GM19238 (cell line): ENCODE measurements around the gene USP27X.
A peak's percentile ranks its signal among the peaks of the same experiment; 100 is the strongest.

Experiments
- DNase-seq: peaks from one replicate; pipeline ENCODE4 v3.0.0; 2011; ENCODE audit warnings: low spot score; ENCODE audit not compliant: insufficient read length

The USP27X gene

GRCh38 chrX:49878834-49879655 is at the start of gene USP27X:
Gene USP27X, plus strand, starts transcription at chrX:49879484. Its CDS starts 824 bp downstream, at chrX:49880308.
- peak; percentile 61 for DNase-seq

- peak; percentile 4 for DNase-seq
Measured at GRCh38 chrX:49838374-49838773, 40.9 kb upstream of the USP27X start.

GRCh38 chrX:49840679-49841078 is 38.6 kb upstream of the USP27X start:
- DNase-seq: peak; percentile 16

GRCh38 chrX:49842621-49843020 is 36.7 kb upstream of the USP27X start:
- no peak for DNase-seq

- DNase-seq: no peak
Measured at GRCh38 chrX:49844611-49845010, 34.7 kb upstream of the USP27X start.

GRCh38 chrX:49845701-49846403 is 33.4 kb upstream of the USP27X start:
- no peak for DNase-seq

GRCh38 chrX:49846522-49846921 is 32.8 kb upstream of the USP27X start:
- DNase-seq: no peak

GRCh38 chrX:49848275-49848674 is 31.0 kb upstream of the USP27X start:
- DNase-seq: no peak

- no peak for DNase-seq
Measured at GRCh38 chrX:49850028-49850427, 29.3 kb upstream of the USP27X start.

GRCh38 chrX:49853661-49854060 is 25.6 kb upstream of the USP27X start:
- no peak for DNase-seq

GRCh38 chrX:49856819-49857218 is 22.5 kb upstream of the USP27X start:
- no peak for DNase-seq

- no peak for DNase-seq
Measured at GRCh38 chrX:49858341-49858740, 20.9 kb upstream of the USP27X start.

- no peak for DNase-seq
Measured at GRCh38 chrX:49859491-49859890, 19.8 kb upstream of the USP27X start.

- no peak for DNase-seq
Measured at GRCh38 chrX:49860867-49861535, 18.3 kb upstream of the USP27X start.

GRCh38 chrX:49862093-49862492 is 17.2 kb upstream of the USP27X start:
- no peak for DNase-seq

GRCh38 chrX:49868739-49869138 is 10.5 kb upstream of the USP27X start:
- no peak for DNase-seq

- DNase-seq: no peak
Measured at GRCh38 chrX:49876750-49877149, 2.5 kb upstream of the USP27X start.

- DNase-seq: no peak
Measured at GRCh38 chrX:49877397-49878101, 1.7 kb upstream of the USP27X start.

- no peak for DNase-seq
Measured at GRCh38 chrX:49878128-49878833, 1.0 kb upstream of the USP27X start.

GRCh38 chrX:49879656-49880277 is 483 bp downstream of the USP27X start:
- no peak for DNase-seq
